ENCODE data around the gene TMEM60. TPM values are rescaled to one million over a fixed set of nuclear protein-coding genes. Genes with fewer than 3 reads are reported as not detected.

Gene TMEM60
- total and polyA plus RNA-seq, 2 of the 13 experiments (the other 11 are each of a cell fraction or from before 2014, with no cell fraction given), result 25.6 to 27.7 TPM

- TF ChIP-seq SALL1 (CRISPR knock-in tag; IDR thresholded peaks at IDR 0.05) (peak; percentile 77), SP1 (IDR thresholded peaks at IDR 0.05) (0 out of 2 replicates have a peak, but pooled peaks have one; percentile 14), SP1 (CRISPR knock-in tag; IDR thresholded peaks at IDR 0.05) (peak; percentile 82), ZNF253 (CRISPR knock-in tag; IDR thresholded peaks at IDR 0.05; ENCODE audit: borderline replicate concordance) (0 out of 2 replicates have a peak, but pooled peaks have one; percentile 38), TARDBP (CRISPR knock-in tag; IDR thresholded peaks at IDR 0.05) (peak; percentile 52; the same call in 1 of the 2 replicates), ZNF556 (CRISPR knock-in tag; IDR thresholded peaks at IDR 0.05; ENCODE audit: borderline replicate concordance) (peak; percentile 49; the same call in 1 of the 2 replicates), ZNF652 (CRISPR knock-in tag; IDR thresholded peaks at IDR 0.05; ENCODE audit: borderline replicate concordance, low read depth) (no peak), MED1 (CRISPR knock-in tag; IDR thresholded peaks at IDR 0.05) (peak; percentile 38), KDM5B (CRISPR knock-in tag; IDR thresholded peaks at IDR 0.05; ENCODE audit: borderline replicate concordance) (peak; percentile 56; the same call in 1 of the 2 replicates), SOX6 (IDR thresholded peaks at IDR 0.05) (no peak), SOX6 (CRISPR knock-in tag; IDR thresholded peaks at IDR 0.05) (peak; percentile 70), ZNF747 (CRISPR knock-in tag; IDR thresholded peaks at IDR 0.05; ENCODE audit: borderline replicate concordance) (no peak), ZSCAN31 (CRISPR knock-in tag; IDR thresholded peaks at IDR 0.05; ENCODE audit: low read depth) (peak; percentile 68), KDM5A (IDR thresholded peaks at IDR 0.05; ENCODE audit: borderline replicate concordance, low read length) (peak; percentile 17; the same call in 1 of the 2 replicates), DNMT3B (CRISPR knock-in tag; conservative IDR thresholded peaks at IDR 0.05) (no peak), HIC2 (CRISPR knock-in tag; IDR thresholded peaks at IDR 0.05; ENCODE audit: low read depth) (0 out of 2 replicates have a peak, but pooled peaks have one; percentile 17), USF2 (IDR thresholded peaks at IDR 0.05; ENCODE audit: low read depth, low read length) (no peak), USF2 (CRISPR knock-in tag; IDR thresholded peaks at IDR 0.05; ENCODE audit: borderline replicate concordance) (no peak; the same call in 1 of the 2 replicates), ZNF263 (CRISPR knock-in tag; IDR thresholded peaks at IDR 0.05) (no peak), ZNF614 (CRISPR knock-in tag; IDR thresholded peaks at IDR 0.05; ENCODE audit: borderline replicate concordance) (peak; percentile 69; the same call in 1 of the 2 replicates), ZNF205 (CRISPR knock-in tag; IDR thresholded peaks at IDR 0.05) (peak; percentile 62; the same call in 1 of the 2 replicates), ZNF577 (CRISPR knock-in tag; IDR thresholded peaks at IDR 0.05; ENCODE audit: borderline replicate concordance, low read depth) (no peak)
- TF ChIP-seq, protein P1, sequence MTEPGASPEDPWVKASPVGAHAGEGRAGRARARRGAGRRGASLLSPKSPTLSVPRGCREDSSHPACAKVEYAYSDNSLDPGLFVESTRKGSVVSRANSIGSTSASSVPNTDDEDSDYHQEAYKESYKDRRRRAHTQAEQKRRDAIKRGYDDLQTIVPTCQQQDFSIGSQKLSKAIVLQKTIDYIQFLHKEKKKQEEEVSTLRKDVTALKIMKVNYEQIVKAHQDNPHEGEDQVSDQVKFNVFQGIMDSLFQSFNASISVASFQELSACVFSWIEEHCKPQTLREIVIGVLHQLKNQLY (CRISPR knock-in tag; IDR thresholded peaks at IDR 0.05), result no peak
These were observed at the start of gene TMEM60, which contains the start of gene PHTF2 (continued) for GRCh38 chr7:77798394-77799077.

Data from HepG2 (cell line).